ENCODE measurements around the gene ADGRL3.

Gene ADGRL3

DNA sequence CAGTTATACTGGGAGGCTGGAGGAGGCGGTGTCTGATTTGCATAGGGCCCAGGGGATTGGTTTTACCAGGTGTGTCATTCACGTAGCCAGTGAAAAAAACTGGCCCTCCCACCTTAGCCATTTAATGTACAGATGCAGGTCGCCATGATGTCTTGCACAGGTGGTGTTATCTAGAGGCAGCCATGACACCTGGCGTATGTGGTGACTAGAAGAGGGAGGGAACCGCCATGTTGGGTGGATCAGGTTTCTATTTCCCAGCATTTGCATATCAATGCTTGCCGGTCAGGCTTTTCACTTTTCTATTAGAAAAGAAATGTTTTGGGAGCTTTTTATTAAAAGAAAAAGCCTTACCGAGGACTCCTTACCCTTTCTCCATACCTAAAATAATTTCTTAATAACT, 523.4 kb downstream of the ADGRL3 start:
- ATAC-seq: no peak

DNA sequence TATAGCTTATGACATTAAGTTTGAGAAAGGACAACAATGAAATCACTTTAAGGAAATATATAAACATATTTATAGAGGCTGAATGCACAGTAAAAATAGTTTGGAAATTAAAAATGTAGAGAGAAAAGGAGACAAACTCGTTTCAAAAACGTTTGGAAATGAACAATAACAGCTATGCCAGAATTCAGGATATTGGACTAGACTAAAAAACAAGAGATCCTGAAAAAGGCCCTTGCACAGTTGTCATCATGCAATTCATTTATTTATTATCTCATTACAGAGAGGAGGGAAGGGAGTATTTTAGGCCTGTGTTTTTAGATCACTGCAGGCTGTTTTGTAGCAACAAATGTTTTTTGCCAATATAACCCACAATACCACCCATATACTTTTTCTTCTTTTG, 527.2 kb downstream of the ADGRL3 start:
- TF ChIP-seq, protein P1, sequence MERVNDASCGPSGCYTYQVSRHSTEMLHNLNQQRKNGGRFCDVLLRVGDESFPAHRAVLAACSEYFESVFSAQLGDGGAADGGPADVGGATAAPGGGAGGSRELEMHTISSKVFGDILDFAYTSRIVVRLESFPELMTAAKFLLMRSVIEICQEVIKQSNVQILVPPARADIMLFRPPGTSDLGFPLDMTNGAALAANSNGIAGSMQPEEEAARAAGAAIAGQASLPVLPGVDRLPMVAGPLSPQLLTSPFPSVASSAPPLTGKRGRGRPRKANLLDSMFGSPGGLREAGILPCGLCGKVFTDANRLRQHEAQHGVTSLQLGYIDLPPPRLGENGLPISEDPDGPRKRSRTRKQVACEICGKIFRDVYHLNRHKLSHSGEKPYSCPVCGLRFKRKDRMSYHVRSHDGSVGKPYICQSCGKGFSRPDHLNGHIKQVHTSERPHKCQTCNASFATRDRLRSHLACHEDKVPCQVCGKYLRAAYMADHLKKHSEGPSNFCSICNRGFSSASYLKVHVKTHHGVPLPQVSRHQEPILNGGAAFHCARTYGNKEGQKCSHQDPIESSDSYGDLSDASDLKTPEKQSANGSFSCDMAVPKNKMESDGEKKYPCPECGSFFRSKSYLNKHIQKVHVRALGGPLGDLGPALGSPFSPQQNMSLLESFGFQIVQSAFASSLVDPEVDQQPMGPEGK (CRISPR knock-in tag; IDR thresholded peaks at IDR 0.05; ENCODE audit: borderline replicate concordance): no peak
- TF ChIP-seq RARB (CRISPR knock-in tag; IDR thresholded peaks at IDR 0.05): no peak
- TF ChIP-seq, protein P2, sequence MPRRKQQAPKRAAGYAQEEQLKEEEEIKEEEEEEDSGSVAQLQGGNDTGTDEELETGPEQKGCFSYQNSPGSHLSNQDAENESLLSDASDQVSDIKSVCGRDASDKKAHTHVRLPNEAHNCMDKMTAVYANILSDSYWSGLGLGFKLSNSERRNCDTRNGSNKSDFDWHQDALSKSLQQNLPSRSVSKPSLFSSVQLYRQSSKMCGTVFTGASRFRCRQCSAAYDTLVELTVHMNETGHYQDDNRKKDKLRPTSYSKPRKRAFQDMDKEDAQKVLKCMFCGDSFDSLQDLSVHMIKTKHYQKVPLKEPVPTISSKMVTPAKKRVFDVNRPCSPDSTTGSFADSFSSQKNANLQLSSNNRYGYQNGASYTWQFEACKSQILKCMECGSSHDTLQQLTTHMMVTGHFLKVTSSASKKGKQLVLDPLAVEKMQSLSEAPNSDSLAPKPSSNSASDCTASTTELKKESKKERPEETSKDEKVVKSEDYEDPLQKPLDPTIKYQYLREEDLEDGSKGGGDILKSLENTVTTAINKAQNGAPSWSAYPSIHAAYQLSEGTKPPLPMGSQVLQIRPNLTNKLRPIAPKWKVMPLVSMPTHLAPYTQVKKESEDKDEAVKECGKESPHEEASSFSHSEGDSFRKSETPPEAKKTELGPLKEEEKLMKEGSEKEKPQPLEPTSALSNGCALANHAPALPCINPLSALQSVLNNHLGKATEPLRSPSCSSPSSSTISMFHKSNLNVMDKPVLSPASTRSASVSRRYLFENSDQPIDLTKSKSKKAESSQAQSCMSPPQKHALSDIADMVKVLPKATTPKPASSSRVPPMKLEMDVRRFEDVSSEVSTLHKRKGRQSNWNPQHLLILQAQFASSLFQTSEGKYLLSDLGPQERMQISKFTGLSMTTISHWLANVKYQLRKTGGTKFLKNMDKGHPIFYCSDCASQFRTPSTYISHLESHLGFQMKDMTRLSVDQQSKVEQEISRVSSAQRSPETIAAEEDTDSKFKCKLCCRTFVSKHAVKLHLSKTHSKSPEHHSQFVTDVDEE (CRISPR knock-in tag; IDR thresholded peaks at IDR 0.05): no peak
- TF ChIP-seq PPARA (CRISPR knock-in tag; IDR thresholded peaks at IDR 0.05; ENCODE audit: borderline replicate concordance): no peak
- TF ChIP-seq, protein P3, sequence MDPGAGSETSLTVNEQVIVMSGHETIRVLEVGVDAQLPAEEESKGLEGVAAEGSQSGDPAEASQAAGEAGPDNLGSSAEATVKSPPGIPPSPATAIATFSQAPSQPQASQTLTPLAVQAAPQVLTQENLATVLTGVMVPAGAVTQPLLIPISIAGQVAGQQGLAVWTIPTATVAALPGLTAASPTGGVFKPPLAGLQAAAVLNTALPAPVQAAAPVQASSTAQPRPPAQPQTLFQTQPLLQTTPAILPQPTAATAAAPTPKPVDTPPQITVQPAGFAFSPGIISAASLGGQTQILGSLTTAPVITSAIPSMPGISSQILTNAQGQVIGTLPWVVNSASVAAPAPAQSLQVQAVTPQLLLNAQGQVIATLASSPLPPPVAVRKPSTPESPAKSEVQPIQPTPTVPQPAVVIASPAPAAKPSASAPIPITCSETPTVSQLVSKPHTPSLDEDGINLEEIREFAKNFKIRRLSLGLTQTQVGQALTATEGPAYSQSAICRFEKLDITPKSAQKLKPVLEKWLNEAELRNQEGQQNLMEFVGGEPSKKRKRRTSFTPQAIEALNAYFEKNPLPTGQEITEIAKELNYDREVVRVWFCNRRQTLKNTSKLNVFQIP (CRISPR knock-in tag; IDR thresholded peaks at IDR 0.05; ENCODE audit: borderline replicate concordance, low read depth): no peak
- TF ChIP-seq CSDC2 (CRISPR knock-in tag; IDR thresholded peaks at IDR 0.05): no peak
- no peak for TF ChIP-seq ZFP3 (CRISPR knock-in tag; IDR thresholded peaks at IDR 0.05)
- TF ChIP-seq ESRRG (CRISPR knock-in tag; IDR thresholded peaks at IDR 0.05): no peak
- TF ChIP-seq ZNF8 (CRISPR knock-in tag; IDR thresholded peaks at IDR 0.05): no peak
- TF ChIP-seq ZNF70 (CRISPR knock-in tag; IDR thresholded peaks at IDR 0.05): no peak
- no peak for TF ChIP-seq ZC3H10 (CRISPR knock-in tag; IDR thresholded peaks at IDR 0.05)
- TF ChIP-seq GLIS3 (CRISPR knock-in tag; IDR thresholded peaks at IDR 0.05): no peak
- TF ChIP-seq ISL1 (CRISPR knock-in tag; IDR thresholded peaks at IDR 0.05): no peak
- no peak for TF ChIP-seq SNAI2 (CRISPR knock-in tag; IDR thresholded peaks at IDR 0.05)
- no peak for TF ChIP-seq BACH2 (CRISPR knock-in tag; IDR thresholded peaks at IDR 0.05; ENCODE audit: borderline replicate concordance)
- no peak for ATAC-seq

More for the DNA sequence above, 523.4 kb downstream of the ADGRL3 start:
- TF ChIP-seq TOX (CRISPR knock-in tag; IDR thresholded peaks at IDR 0.05; ENCODE audit: borderline replicate concordance): no peak
- TF ChIP-seq RARB (CRISPR knock-in tag; IDR thresholded peaks at IDR 0.05): no peak
- TF ChIP-seq ARNTL (CRISPR knock-in tag; IDR thresholded peaks at IDR 0.05; ENCODE audit: borderline replicate concordance, low read depth): no peak
- TF ChIP-seq SNAI2 (CRISPR knock-in tag; IDR thresholded peaks at IDR 0.05): no peak

DNA sequence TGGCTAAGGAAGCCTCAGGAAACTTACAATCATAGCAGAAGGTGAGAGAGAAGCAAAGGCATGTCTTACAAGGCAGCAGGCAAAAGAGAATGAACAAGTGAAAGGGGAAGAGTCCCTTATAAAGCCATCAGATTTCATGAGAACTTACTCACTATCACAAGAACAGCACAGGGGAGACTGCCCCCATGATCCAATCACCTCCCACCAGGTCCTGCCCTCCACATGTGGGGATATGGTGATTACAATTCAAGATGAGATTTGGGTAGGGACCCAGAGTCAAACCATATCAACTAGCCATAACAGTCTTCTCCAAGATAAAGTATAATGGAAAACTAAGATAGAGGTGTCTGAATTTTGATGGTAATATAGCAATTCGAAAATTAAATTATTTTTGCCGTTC, 534.3 kb downstream of the ADGRL3 start:
- no peak for ATAC-seq
- TF ChIP-seq GLIS3 (CRISPR knock-in tag; IDR thresholded peaks at IDR 0.05): no peak
- TF ChIP-seq, protein P1 (CRISPR knock-in tag; IDR thresholded peaks at IDR 0.05; ENCODE audit: borderline replicate concordance): no peak
- no peak for TF ChIP-seq PPARA (CRISPR knock-in tag; IDR thresholded peaks at IDR 0.05; ENCODE audit: borderline replicate concordance)
- TF ChIP-seq ARNTL (CRISPR knock-in tag; IDR thresholded peaks at IDR 0.05; ENCODE audit: borderline replicate concordance, low read depth): no peak
- TF ChIP-seq ZFP3 (CRISPR knock-in tag; IDR thresholded peaks at IDR 0.05): no peak
- TF ChIP-seq, protein P3 (CRISPR knock-in tag; IDR thresholded peaks at IDR 0.05; ENCODE audit: borderline replicate concordance, low read depth): no peak
- TF ChIP-seq SNAI2 (CRISPR knock-in tag; IDR thresholded peaks at IDR 0.05): no peak
- no peak for TF ChIP-seq ZFP30 (CRISPR knock-in tag; IDR thresholded peaks at IDR 0.05)
- TF ChIP-seq, protein P2 (CRISPR knock-in tag; IDR thresholded peaks at IDR 0.05): no peak
- no peak for TF ChIP-seq ISL1 (CRISPR knock-in tag; IDR thresholded peaks at IDR 0.05)
- TF ChIP-seq TCF4 (CRISPR knock-in tag; IDR thresholded peaks at IDR 0.05; ENCODE audit: borderline replicate concordance): no peak
- TF ChIP-seq, protein P4, sequence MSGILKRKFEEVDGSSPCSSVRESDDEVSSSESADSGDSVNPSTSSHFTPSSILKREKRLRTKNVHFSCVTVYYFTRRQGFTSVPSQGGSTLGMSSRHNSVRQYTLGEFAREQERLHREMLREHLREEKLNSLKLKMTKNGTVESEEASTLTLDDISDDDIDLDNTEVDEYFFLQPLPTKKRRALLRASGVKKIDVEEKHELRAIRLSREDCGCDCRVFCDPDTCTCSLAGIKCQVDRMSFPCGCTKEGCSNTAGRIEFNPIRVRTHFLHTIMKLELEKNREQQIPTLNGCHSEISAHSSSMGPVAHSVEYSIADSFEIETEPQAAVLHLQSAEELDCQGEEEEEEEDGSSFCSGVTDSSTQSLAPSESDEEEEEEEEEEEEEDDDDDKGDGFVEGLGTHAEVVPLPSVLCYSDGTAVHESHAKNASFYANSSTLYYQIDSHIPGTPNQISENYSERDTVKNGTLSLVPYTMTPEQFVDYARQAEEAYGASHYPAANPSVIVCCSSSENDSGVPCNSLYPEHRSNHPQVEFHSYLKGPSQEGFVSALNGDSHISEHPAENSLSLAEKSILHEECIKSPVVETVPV (CRISPR knock-in tag; IDR thresholded peaks at IDR 0.05): no peak
- TF ChIP-seq ZNF8 (CRISPR knock-in tag; IDR thresholded peaks at IDR 0.05): no peak
- no peak for TF ChIP-seq ZNF565 (CRISPR knock-in tag; conservative IDR thresholded peaks at IDR 0.05; ENCODE audit: low read depth)
